ENCODE measurements around the gene PEG3. TPM values are rescaled to one million over a fixed set of nuclear protein-coding genes. Genes with fewer than 3 reads are reported as not detected.

Gene PEG3
- 1 to 10 TPM; 6.5 to 8.8 (median 7.3) TPM for total RNA-seq

DNA sequence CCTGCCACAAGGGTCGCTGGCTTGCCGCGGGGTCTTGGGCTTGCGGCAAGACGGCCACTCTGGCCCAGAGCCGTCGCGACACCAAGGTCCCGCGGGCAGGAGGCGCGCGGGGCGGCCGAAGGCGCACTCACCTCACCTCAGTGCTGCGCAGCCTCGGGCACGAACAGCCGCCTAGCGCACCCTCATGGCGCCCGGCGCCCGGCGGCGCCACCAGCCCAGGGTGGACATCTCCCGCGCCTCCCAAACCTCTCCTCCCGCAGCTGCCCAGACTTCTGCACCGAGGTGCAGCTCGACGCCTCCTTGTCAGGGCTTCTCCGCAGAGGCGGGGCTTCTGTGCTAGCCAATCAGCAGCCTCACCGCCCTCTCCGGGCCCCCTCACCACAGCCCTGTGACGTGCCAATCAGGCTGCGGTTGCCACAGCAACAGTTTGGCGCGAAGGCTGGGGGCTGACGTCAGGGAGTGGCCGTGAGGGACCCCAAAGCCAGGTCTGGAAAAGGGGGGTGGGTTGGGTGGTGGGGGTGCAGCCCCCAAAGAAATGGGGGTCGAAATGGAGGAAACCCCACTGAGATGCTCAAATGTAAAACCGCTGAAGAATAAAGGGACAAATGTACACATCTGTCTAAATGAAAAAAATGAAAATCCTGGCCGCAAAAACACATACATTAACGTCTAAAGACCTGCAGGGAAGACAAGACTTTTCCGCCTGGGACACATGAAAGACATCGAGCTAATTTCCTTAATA, at the start of gene PEG3, which contains the start of gene ZIM2:
Gene PEG3 (minus strand): TSS at position 276 of the 742 bp plus-strand sequence. CDS start 16,071 bp downstream, outside the sequence.
Gene ZIM2 (minus strand): TSS at position 276 of the 742 bp plus-strand sequence. CDS start 16,449 bp downstream, outside the sequence.
- TF ChIP-seq, protein P1, sequence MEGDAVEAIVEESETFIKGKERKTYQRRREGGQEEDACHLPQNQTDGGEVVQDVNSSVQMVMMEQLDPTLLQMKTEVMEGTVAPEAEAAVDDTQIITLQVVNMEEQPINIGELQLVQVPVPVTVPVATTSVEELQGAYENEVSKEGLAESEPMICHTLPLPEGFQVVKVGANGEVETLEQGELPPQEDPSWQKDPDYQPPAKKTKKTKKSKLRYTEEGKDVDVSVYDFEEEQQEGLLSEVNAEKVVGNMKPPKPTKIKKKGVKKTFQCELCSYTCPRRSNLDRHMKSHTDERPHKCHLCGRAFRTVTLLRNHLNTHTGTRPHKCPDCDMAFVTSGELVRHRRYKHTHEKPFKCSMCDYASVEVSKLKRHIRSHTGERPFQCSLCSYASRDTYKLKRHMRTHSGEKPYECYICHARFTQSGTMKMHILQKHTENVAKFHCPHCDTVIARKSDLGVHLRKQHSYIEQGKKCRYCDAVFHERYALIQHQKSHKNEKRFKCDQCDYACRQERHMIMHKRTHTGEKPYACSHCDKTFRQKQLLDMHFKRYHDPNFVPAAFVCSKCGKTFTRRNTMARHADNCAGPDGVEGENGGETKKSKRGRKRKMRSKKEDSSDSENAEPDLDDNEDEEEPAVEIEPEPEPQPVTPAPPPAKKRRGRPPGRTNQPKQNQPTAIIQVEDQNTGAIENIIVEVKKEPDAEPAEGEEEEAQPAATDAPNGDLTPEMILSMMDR (IDR thresholded peaks at IDR 0.05): no peak
- ATAC-seq (ENCODE audit: low FRiP score): no peak
- peak; percentile 42 for DNase-seq (ENCODE audit: low spot score)

DNA sequence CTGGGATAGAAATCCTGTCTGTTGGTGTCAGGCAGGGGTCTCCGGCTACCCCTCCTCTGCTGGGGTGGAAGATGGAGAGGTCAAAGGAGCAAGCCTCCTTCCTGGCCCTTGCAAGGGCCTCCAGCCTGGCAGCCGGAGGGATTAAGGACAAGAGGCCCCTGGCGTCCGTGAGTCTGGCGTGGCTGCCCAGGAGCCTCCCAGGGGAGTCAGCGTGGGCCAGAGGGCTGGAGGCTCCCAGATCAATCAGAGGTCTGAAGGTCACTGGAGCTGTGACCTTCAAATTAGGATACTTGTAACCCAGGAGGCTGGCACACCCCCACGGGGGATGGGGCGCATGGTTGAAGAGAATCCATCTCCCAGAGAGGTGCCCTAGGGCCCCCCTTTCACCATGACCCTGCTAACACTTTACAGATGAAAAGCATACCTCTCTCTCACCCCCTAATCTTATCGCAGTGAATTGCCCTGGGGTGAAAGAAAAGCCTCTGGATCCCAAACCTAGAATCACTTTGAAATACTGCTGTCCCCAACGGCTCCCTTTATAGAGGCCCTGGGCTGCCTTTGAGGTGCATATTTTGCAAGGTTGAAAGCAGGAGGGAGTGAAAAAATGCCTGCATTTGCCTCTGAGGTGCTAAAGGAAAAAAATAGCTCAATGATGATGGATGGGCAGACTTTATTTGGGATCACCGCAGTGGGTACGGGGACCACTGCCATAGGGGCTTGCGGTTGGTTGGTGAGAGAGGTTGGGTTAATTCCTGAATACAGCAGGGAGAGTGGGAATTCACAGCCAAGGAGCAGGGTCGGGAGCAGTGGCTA, 44.9 kb upstream of the PEG3 start:
- ATAC-seq (ENCODE audit: low FRiP score) (no peak), DNase-seq (ENCODE audit: low spot score) (no peak)
- TF ChIP-seq, protein P1 (IDR thresholded peaks at IDR 0.05): no peak

DNA sequence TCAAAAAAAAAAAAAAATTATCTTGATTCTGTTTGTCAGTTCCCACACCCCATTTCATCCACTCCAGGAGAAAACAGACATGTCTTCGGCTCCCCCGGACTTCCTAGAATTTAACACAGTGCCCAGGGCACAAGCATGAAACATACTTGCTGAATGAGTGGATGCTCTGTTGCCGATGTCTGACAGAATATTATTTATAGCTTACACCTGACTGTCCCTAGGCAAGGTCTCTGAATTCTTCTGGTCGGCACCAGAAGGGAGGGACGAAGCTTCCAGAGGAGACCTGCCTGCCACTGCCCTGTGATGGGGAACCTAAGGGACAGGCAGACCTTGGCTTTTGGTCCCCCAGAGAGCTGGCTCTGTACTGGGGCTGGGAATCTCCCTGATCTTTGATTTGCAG, 43.9 kb upstream of the PEG3 start:
- DNase-seq (ENCODE audit: low spot score): no peak
- no peak for ATAC-seq (ENCODE audit: low FRiP score)
- TF ChIP-seq, protein P1 (IDR thresholded peaks at IDR 0.05): no peak

DNA sequence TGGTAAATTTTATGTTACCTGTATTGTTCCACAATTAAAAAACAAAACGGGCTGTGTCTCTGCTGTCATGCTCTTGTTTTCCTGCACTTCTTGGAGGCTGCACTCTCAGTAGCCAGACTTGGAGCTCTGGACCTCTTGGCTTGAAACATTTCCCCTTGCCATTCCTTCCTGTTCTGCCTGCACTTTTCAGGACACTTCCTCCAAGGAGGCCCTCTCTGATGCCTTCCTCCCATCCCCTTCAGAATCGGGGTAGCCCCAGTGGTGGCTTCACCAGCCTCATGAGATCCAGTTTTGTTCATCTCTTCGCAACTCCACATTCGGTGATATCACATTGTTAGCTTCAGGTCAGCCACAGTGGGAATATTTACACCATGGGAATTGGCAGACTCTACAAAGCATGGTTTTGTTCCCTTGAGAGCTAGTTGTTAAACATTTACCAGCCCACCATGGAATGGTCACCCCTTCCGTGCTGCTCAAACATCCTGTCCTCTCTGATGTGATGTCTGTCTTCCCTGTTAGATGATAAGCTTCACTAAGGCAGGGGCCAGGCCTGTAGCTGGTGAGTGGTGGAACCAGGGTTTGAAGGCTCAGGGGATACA, 40.2 kb upstream of the PEG3 start:
- DNase-seq (ENCODE audit: low spot score): no peak

DNA sequence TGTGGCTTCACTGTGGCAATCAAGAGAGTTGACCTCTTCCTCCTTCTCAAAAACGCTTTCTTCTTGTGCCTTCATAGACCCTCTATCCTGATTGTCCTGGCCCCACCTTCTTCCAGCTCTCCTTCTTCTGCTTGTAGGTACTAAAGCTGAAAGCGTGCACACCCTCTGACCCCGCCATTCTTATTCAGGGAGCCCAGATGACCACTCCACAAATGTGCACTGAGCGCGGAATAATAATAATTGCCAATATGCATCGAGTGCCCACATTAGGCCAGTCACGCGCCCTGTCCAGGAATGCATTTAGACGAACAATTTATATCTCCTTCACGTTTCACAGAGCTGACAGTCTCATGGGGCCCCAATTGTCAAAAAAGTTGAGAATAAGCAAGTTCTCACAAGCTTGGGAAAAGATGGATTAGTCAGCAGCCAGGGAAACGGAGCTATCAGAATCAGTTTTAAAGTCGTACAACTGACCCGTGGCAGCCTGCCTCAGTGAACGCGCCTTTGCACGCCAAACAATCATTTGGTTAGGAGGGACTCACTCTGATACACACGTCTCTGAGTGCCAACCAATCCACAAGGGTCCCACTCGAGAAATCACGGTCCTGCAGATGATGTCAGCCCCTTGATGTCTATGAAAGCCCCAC, 36.7 kb upstream of the PEG3 start:
- TF ChIP-seq, protein P1 (IDR thresholded peaks at IDR 0.05): no peak
- DNase-seq (ENCODE audit: low spot score) (no peak), ATAC-seq (ENCODE audit: low FRiP score) (no peak)

More for the DNA sequence above, 40.2 kb upstream of the PEG3 start:
- no peak for ATAC-seq (ENCODE audit: low FRiP score)
- TF ChIP-seq, protein P1 (IDR thresholded peaks at IDR 0.05): no peak

DNA sequence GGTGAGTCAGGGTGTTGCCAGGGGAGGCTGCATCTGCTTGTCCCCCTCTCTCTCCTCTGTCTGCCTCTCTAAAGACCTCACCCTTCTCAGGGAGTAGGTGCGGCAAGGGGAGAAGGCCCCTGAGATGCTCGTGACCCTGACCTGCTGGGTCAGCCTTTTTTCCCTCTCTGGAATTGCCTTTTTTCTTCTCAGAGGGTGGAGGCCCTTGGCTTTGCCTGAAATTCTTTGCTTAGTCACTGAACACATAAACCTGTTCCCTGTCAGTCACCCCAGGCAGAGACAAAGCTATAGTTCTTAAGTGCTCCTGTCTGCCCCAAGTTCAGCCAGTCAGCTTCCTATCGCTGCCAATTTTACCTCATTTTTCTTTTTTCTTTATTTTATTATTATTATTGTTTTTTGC, 35.2 kb upstream of the PEG3 start:
- TF ChIP-seq, protein P1 (IDR thresholded peaks at IDR 0.05): no peak
- no peak for ATAC-seq (ENCODE audit: low FRiP score)
- no peak for DNase-seq (ENCODE audit: low spot score)
